ENCODE measurements around the gene DMXL2.

Gene DMXL2

GRCh38 chr15:51603002-51603401 is 19.6 kb downstream of the DMXL2 start:
- Histone ChIP-seq H3K9me3 (no peaks in the 10 kb centered on the region), H3K36me3 (no peaks in the 10 kb centered on the region), H3K27ac (no peak overlapping the region), H3K4me3 (no peak overlapping the region), H3K27me3 (no peaks in the 10 kb centered on the region), H3K4me1 (no peaks in the 10 kb centered on the region)
- TF ChIP-seq, protein P1, sequence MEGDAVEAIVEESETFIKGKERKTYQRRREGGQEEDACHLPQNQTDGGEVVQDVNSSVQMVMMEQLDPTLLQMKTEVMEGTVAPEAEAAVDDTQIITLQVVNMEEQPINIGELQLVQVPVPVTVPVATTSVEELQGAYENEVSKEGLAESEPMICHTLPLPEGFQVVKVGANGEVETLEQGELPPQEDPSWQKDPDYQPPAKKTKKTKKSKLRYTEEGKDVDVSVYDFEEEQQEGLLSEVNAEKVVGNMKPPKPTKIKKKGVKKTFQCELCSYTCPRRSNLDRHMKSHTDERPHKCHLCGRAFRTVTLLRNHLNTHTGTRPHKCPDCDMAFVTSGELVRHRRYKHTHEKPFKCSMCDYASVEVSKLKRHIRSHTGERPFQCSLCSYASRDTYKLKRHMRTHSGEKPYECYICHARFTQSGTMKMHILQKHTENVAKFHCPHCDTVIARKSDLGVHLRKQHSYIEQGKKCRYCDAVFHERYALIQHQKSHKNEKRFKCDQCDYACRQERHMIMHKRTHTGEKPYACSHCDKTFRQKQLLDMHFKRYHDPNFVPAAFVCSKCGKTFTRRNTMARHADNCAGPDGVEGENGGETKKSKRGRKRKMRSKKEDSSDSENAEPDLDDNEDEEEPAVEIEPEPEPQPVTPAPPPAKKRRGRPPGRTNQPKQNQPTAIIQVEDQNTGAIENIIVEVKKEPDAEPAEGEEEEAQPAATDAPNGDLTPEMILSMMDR (IDR thresholded peaks at IDR 0.05): no peak
- DNase-seq: no peak
- intact Hi-C loops (cut with DNase I; ENCODE audit: low total_unique reads): loop anchor here (10.0 kb wide), 1 partner anchor 2002 kb away; no protein-coding TSS in a partner anchor

GRCh38 chr15:51602484-51602883 is 20.1 kb downstream of the DMXL2 start:
- H3K27me3 ChIP-seq: no peaks in the 10 kb centered on the region
- no peak for DNase-seq
- H3K36me3 ChIP-seq: no peaks in the 10 kb centered on the region
- H3K9me3 ChIP-seq: no peaks in the 10 kb centered on the region
- no peak overlapping the region for H3K4me3 ChIP-seq
- TF ChIP-seq, protein P1 (IDR thresholded peaks at IDR 0.05): no peak
- no peak overlapping the region for H3K27ac ChIP-seq
- intact Hi-C loops (cut with DNase I; ENCODE audit: low total_unique reads): loop anchor here (10.0 kb wide), 1 partner anchor 2002 kb away; no protein-coding TSS in a partner anchor
- no peaks in the 10 kb centered on the region for H3K4me1 ChIP-seq

GRCh38 chr15:51601801-51602200 is 20.8 kb downstream of the DMXL2 start:
- DNase-seq: no peak
- H3K27ac ChIP-seq: no peak overlapping the region
- H3K27me3 ChIP-seq: no peaks in the 10 kb centered on the region
- no peaks in the 10 kb centered on the region for H3K9me3 ChIP-seq
- H3K4me3 ChIP-seq: no peak overlapping the region
- intact Hi-C loops (cut with DNase I; ENCODE audit: low total_unique reads): loop anchor here (10.0 kb wide), 1 partner anchor 2003 kb away; no protein-coding TSS in a partner anchor
- no peaks in the 10 kb centered on the region for H3K4me1 ChIP-seq
- TF ChIP-seq, protein P1 (IDR thresholded peaks at IDR 0.05): no peak
- no peaks in the 10 kb centered on the region for H3K36me3 ChIP-seq

GRCh38 chr15:51600114-51600513 is 22.5 kb downstream of the DMXL2 start:
- DNase-seq: no peak
- intact Hi-C loops (cut with DNase I; ENCODE audit: low total_unique reads): loop anchor here (10.0 kb wide), 1 partner anchor 2005 kb away; no protein-coding TSS in a partner anchor
- Histone ChIP-seq H3K27me3 (no peaks in the 10 kb centered on the region), H3K36me3 (no peaks in the 10 kb centered on the region), H3K4me1 (no peaks in the 10 kb centered on the region), H3K4me3 (no peak overlapping the region), H3K27ac (no peak overlapping the region), H3K9me3 (no peaks in the 10 kb centered on the region)
- TF ChIP-seq, protein P1 (IDR thresholded peaks at IDR 0.05): no peak

GRCh38 chr15:51589881-51590568 is 32.5 kb downstream of the DMXL2 start:
- H3K27ac ChIP-seq: no peak overlapping the region
- no peak overlapping the region for H3K4me3 ChIP-seq
- peaks cover 0 to 15% (median 0%) of the 10 kb centered on the region in 3 donors for H3K9me3 ChIP-seq
- intact Hi-C loops (cut with DNase I; ENCODE audit: low total_unique reads): no loop called here
- no peaks in the 10 kb centered on the region for H3K27me3 ChIP-seq
- H3K4me1 ChIP-seq: no peaks in the 10 kb centered on the region
- DNase-seq: no peak
- peaks cover 0 to 4% (median 0%) of the 10 kb centered on the region in 3 donors for H3K36me3 ChIP-seq
- TF ChIP-seq, protein P1 (IDR thresholded peaks at IDR 0.05): no peak
